K562 (cell line): ENCODE results near the gene DYRK1A. TPM values are rescaled to one million over a fixed set of nuclear protein-coding genes. Genes with fewer than 3 reads are reported as not detected.

Experiments used
- ARNT ChIP-seq, 2 experiments: fragments of 450-650 bp; IDR thresholded peaks; 2 replicates each; pipeline ENCODE4 v1.6.1; 2016; ENCODE audit warnings: mild to moderate bottlenecking in 1 of 2
- ESRRA ChIP-seq: fragments of 450-650 bp; IDR thresholded peaks from 2 replicates; pipeline ENCODE4 v1.6.1; 2014; ENCODE audit warnings: low read depth, mild to moderate bottlenecking, moderate library complexity, borderline replicate concordance
- ZBTB40 ChIP-seq, 2 experiments: fragments of 450-650 bp in 1 of 2; sonication (generic) in 1 of 2; formaldehyde crosslinking in 1 of 2; IDR thresholded peaks; 2 replicates each; pipeline versions ENCODE4 v1.7.1 to v1.9.0; 2016 to 2022; ENCODE audit warnings: inconsistent platforms in 1 of 2, mild to moderate bottlenecking in 1 of 2, missing genetic modification reagents in 1 of 2
- polyA plus RNA-seq, 8 experiments: library from polyadenylated mRNA; depleted of rRNA in 4 of 8; stranded (reverse) in 5 of 8; unstranded in 3 of 8; fragments of >200 nt; fragmentation: Nextera tagmentation in 2 of 8; fragmentation: Illumina TruSeq in 1 of 8; extraction: Ambion mirVana in 2 of 8; extraction: Trizol in 1 of 8; gene quantifications; 2 replicates each; pipeline versions ENCODE4 v1.2.1 to v1.2.3, GENCODE V29; 2011 to 2014; ENCODE audit warnings: inconsistent platforms in 1 of 8, missing spikeins in 1 of 8
- total RNA-seq, 7 experiments: library from RNA; depleted of rRNA in 6 of 7; stranded (reverse); fragments of >200 nt in 6 of 7; fragmentation: Illumina TruSeq in 2 of 7; extraction: Trizol in 2 of 7; gene quantifications; 2 replicates each; pipeline versions ENCODE4 v1.2.1 to v1.2.3, GENCODE V29; 2011 to 2021; ENCODE audit warnings: low replicate concordance in 1 of 7

DYRK1A gene
- total and polyA plus RNA-seq, 9 of the 15 experiments (the other 6 are each of a cell fraction or from before 2014, with no cell fraction given) = 3.7 to 64.8 (median 42.3) TPM

DNA sequence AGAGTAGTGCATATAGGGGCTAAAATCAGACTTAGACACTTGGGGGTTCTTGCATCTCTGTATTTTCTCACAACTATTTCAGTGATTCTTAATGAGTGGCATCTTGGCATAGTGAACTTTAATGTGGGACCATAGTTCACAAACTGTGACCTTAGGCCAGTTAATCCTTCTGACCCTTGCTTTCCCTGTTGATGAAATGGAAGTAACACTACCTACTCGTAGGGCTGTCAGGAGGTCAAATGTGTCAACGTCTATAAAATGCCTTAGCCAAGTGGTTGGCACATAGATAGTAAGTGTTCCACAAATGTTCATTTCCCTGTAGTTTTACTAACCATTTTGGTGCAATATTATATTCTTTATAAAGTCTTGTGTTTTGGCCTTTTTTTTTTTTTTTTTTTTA, 49.4 kb downstream of the DYRK1A start (continued):
- TF ChIP-seq ZBTB40 (IDR thresholded peaks at IDR 0.05) (no peak), ZBTB40 (CRISPR knock-in tag; IDR thresholded peaks at IDR 0.05) (no peak), ESRRA (0 out of 2 replicates have a peak, but pooled peaks have one; percentile 26), ARNT (IDR thresholded peaks at IDR 0.05) (no peak)
